ENCODE results near the gene PP2D1.
"Not testable (repeated sequence)": the region's sequence is repeated elsewhere in the genome, so short reads cannot be mapped to it uniquely, and the experiment has no call there.

PP2D1 gene

GRCh38 chr3:19961960-19962359 is 50.1 kb downstream of the PP2D1 start:
- Histone ChIP-seq H3K9ac (ENCODE audit: low read length in 2 of 2) (no peak overlapping the region), H3K27me3 (ENCODE audit: control insufficient read depth in 1 of 2, insufficient read depth in 2 of 2, low read length in 2 of 2) (no peaks in the 10 kb centered on the region), H3K9me3 (ENCODE audit: control insufficient read depth in 2 of 2, low read length in 2 of 2) (no peaks in the 10 kb centered on the region), H3K4me1 (ENCODE audit: control insufficient read depth, insufficient read depth, low read length) (no peaks in the 10 kb centered on the region), H3K4me3 (ENCODE audit: low read length in 2 of 2) (no peak overlapping the region), H3K27ac (ENCODE audit: low read length) (no peak overlapping the region), H3K36me3 (ENCODE audit: control insufficient read depth in 2 of 2, insufficient read depth in 2 of 2, low read length in 2 of 2) (peaks cover 0 to 3% of the 10 kb centered on the region in 2 donors)

GRCh38 chr3:19960696-19961095 is 51.4 kb downstream of the PP2D1 start:
- Histone ChIP-seq H3K9ac (ENCODE audit: low read length in 2 of 2) (no peak overlapping the region), H3K27ac (ENCODE audit: low read length) (no peak overlapping the region), H3K4me3 (ENCODE audit: low read length in 2 of 2) (no peak overlapping the region), H3K27me3 (ENCODE audit: control insufficient read depth in 1 of 2, insufficient read depth in 2 of 2, low read length in 2 of 2) (no peaks in the 10 kb centered on the region), H3K4me1 (ENCODE audit: control insufficient read depth, insufficient read depth, low read length) (no peaks in the 10 kb centered on the region), H3K36me3 (ENCODE audit: control insufficient read depth in 2 of 2, insufficient read depth in 2 of 2, low read length in 2 of 2) (peaks cover 0 to 3% of the 10 kb centered on the region in 2 donors), H3K9me3 (ENCODE audit: control insufficient read depth in 2 of 2, low read length in 2 of 2) (no peaks in the 10 kb centered on the region)

- no peak overlapping the region for H3K27ac ChIP-seq (ENCODE audit: low read length)
- H3K4me3 ChIP-seq (ENCODE audit: low read length in 2 of 2) = no peak overlapping the region
- peaks cover 3% of the 10 kb centered on the region in 2 donors for H3K36me3 ChIP-seq (ENCODE audit: control insufficient read depth in 2 of 2, insufficient read depth in 2 of 2, low read length in 2 of 2)
- no peaks in the 10 kb centered on the region for H3K27me3 ChIP-seq (ENCODE audit: control insufficient read depth in 1 of 2, insufficient read depth in 2 of 2, low read length in 2 of 2)
- no peaks in the 10 kb centered on the region for H3K9me3 ChIP-seq (ENCODE audit: control insufficient read depth in 2 of 2, low read length in 2 of 2)
- H3K4me1 ChIP-seq (ENCODE audit: control insufficient read depth, insufficient read depth, low read length) = no peaks in the 10 kb centered on the region
- no peak overlapping the region for H3K9ac ChIP-seq (ENCODE audit: low read length in 2 of 2)
Observed at GRCh38 chr3:19959505-19959904, 52.6 kb downstream of the PP2D1 start.

- H3K9ac ChIP-seq (ENCODE audit: low read length in 2 of 2); H3K27ac ChIP-seq (ENCODE audit: low read length); H3K27me3 ChIP-seq (ENCODE audit: control insufficient read depth in 1 of 2, insufficient read depth in 2 of 2, low read length in 2 of 2); H3K4me3 ChIP-seq (ENCODE audit: low read length in 2 of 2); H3K9me3 ChIP-seq (ENCODE audit: control insufficient read depth in 2 of 2, low read length in 2 of 2); H3K4me1 ChIP-seq (ENCODE audit: control insufficient read depth, insufficient read depth, low read length): not testable (repeated sequence)
- peaks cover 3 to 12% of the 10 kb centered on the region in 2 donors for H3K36me3 ChIP-seq (ENCODE audit: control insufficient read depth in 2 of 2, insufficient read depth in 2 of 2, low read length in 2 of 2)
Observed at GRCh38 chr3:19957354-19957753, 54.7 kb downstream of the PP2D1 start.

- no peak overlapping the region for H3K4me3 ChIP-seq (ENCODE audit: low read length in 2 of 2)
- peaks cover 6 to 20% of the 10 kb centered on the region in 2 donors for H3K36me3 ChIP-seq (ENCODE audit: control insufficient read depth in 2 of 2, insufficient read depth in 2 of 2, low read length in 2 of 2)
- H3K27me3 ChIP-seq (ENCODE audit: control insufficient read depth in 1 of 2, insufficient read depth in 2 of 2, low read length in 2 of 2) = no peaks in the 10 kb centered on the region
- H3K9me3 ChIP-seq (ENCODE audit: control insufficient read depth in 2 of 2, low read length in 2 of 2) = no peaks in the 10 kb centered on the region
- peaks cover 2% of the 10 kb centered on the region for H3K4me1 ChIP-seq (ENCODE audit: control insufficient read depth, insufficient read depth, low read length)
- no peak overlapping the region for H3K27ac ChIP-seq (ENCODE audit: low read length)
- H3K9ac ChIP-seq (ENCODE audit: low read length in 2 of 2) = no peak overlapping the region
Observed at GRCh38 chr3:19954676-19955075, 57.4 kb downstream of the PP2D1 start.

- Histone ChIP-seq H3K27ac (ENCODE audit: low read length) (no peak overlapping the region), H3K4me3 (ENCODE audit: low read length in 2 of 2) (no peak overlapping the region), H3K4me1 (ENCODE audit: control insufficient read depth, insufficient read depth, low read length) (peaks cover 9% of the 10 kb centered on the region), H3K27me3 (ENCODE audit: control insufficient read depth in 1 of 2, insufficient read depth in 2 of 2, low read length in 2 of 2) (no peaks in the 10 kb centered on the region), H3K9ac (ENCODE audit: low read length in 2 of 2) (no peak overlapping the region), H3K36me3 (ENCODE audit: control insufficient read depth in 2 of 2, insufficient read depth in 2 of 2, low read length in 2 of 2) (peaks cover 6 to 20% of the 10 kb centered on the region in 2 donors), H3K9me3 (ENCODE audit: control insufficient read depth in 2 of 2, low read length in 2 of 2) (no peaks in the 10 kb centered on the region)
Observed at GRCh38 chr3:19950316-19950715, 61.7 kb downstream of the PP2D1 start.

GRCh38 chr3:19948226-19948591 is 63.9 kb downstream of the PP2D1 start:
- peak overlapping the region; percentile 93 for H3K27ac ChIP-seq (ENCODE audit: low read length)
- H3K9me3 ChIP-seq (ENCODE audit: control insufficient read depth in 2 of 2, low read length in 2 of 2) = no peaks in the 10 kb centered on the region
- H3K36me3 ChIP-seq (ENCODE audit: control insufficient read depth in 2 of 2, insufficient read depth in 2 of 2, low read length in 2 of 2) = peaks cover 6 to 8% of the 10 kb centered on the region in 2 donors
- H3K27me3 ChIP-seq (ENCODE audit: control insufficient read depth in 1 of 2, insufficient read depth in 2 of 2, low read length in 2 of 2) = no peaks in the 10 kb centered on the region
- peak overlapping the region; percentile 91 to 99 for H3K9ac ChIP-seq (ENCODE audit: low read length in 2 of 2)
- peak overlapping the region; percentile 94 to 97 for H3K4me3 ChIP-seq (ENCODE audit: low read length in 2 of 2)
- H3K4me1 ChIP-seq (ENCODE audit: control insufficient read depth, insufficient read depth, low read length) = peaks cover 9% of the 10 kb centered on the region

GRCh38 chr3:19947549-19948225 is 64.4 kb downstream of the PP2D1 start:
- Histone ChIP-seq H3K9me3 (ENCODE audit: control insufficient read depth in 2 of 2, low read length in 2 of 2) (no peaks in the 10 kb centered on the region), H3K9ac (ENCODE audit: low read length in 2 of 2) (peak overlapping the region; percentile 91 to 99), H3K27me3 (ENCODE audit: control insufficient read depth in 1 of 2, insufficient read depth in 2 of 2, low read length in 2 of 2) (no peaks in the 10 kb centered on the region), H3K27ac (ENCODE audit: low read length) (peak overlapping the region; percentile 93), H3K4me3 (ENCODE audit: low read length in 2 of 2) (peak overlapping the region; percentile 94 to 97), H3K36me3 (ENCODE audit: control insufficient read depth in 2 of 2, insufficient read depth in 2 of 2, low read length in 2 of 2) (peaks cover 6 to 8% of the 10 kb centered on the region in 2 donors), H3K4me1 (ENCODE audit: control insufficient read depth, insufficient read depth, low read length) (peaks cover 9% of the 10 kb centered on the region)

GRCh38 chr3:19946832-19947548 is 65.1 kb downstream of the PP2D1 start, which contains the start of gene RAB5A:
Gene RAB5A (plus strand): TSS chr3:19947097. CDS start chr3:19950899, 3,802 bp downstream.
- Histone ChIP-seq H3K27me3 (ENCODE audit: control insufficient read depth in 1 of 2, insufficient read depth in 2 of 2, low read length in 2 of 2) (no peaks in the 10 kb centered on the region), H3K27ac (ENCODE audit: low read length) (peak within 1 kb of the TSS; percentile 93), H3K4me3 (ENCODE audit: low read length in 2 of 2) (peak within 1 kb of the TSS; percentile 94 to 97), H3K9me3 (ENCODE audit: control insufficient read depth in 2 of 2, low read length in 2 of 2) (no peaks in the 10 kb centered on the region), H3K9ac (ENCODE audit: low read length in 2 of 2) (peak within 1 kb of the TSS; percentile 91 to 99), H3K36me3 (ENCODE audit: control insufficient read depth in 2 of 2, insufficient read depth in 2 of 2, low read length in 2 of 2) (peaks cover 6 to 8% of the 10 kb centered on the region in 2 donors), H3K4me1 (ENCODE audit: control insufficient read depth, insufficient read depth, low read length) (peaks cover 9% of the 10 kb centered on the region)

- peaks cover 9% of the 10 kb centered on the region for H3K4me1 ChIP-seq (ENCODE audit: control insufficient read depth, insufficient read depth, low read length)
- H3K27me3 ChIP-seq (ENCODE audit: control insufficient read depth in 1 of 2, insufficient read depth in 2 of 2, low read length in 2 of 2) = no peaks in the 10 kb centered on the region
- no peaks in the 10 kb centered on the region for H3K9me3 ChIP-seq (ENCODE audit: control insufficient read depth in 2 of 2, low read length in 2 of 2)
- H3K4me3 ChIP-seq (ENCODE audit: low read length in 2 of 2) = peak overlapping the region; percentile 94 to 97
- peaks cover 0 to 4% of the 10 kb centered on the region in 2 donors for H3K36me3 ChIP-seq (ENCODE audit: control insufficient read depth in 2 of 2, insufficient read depth in 2 of 2, low read length in 2 of 2)
- peak overlapping the region; percentile 93 for H3K27ac ChIP-seq (ENCODE audit: low read length)
- H3K9ac ChIP-seq (ENCODE audit: low read length in 2 of 2) = peak overlapping the region; percentile 91 to 99
Observed at GRCh38 chr3:19945969-19946831, 65.9 kb downstream of the PP2D1 start.

Data from stomach smooth muscle (tissue), 2 donors.